Aorta (tissue), 5 donors: ENCODE measurements around the gene OR1E2. TPM values are rescaled to one million over a fixed set of nuclear protein-coding genes. Genes with fewer than 3 reads are reported as not detected.

ENCODE experiments used
- ATAC-seq: fragments of 200-7000 bp; cut with Tn5 transposase; one replicate; pipeline ENCODE4 v1.9.1; 2022; ENCODE audit warnings: moderate library complexity; ENCODE audit not compliant: low FRiP score
- DNase-seq, 2 donors: peaks; one replicate each; pipeline ENCODE4 v3.0.0-alpha.2; 2020
- H3K27ac ChIP-seq, 2 donors: one replicate each; pipeline ENCODE4 v1.5.1; 2013; ENCODE audit warnings: low read length in 2 of 2, mild to moderate bottlenecking in 2 of 2, moderate library complexity in 2 of 2, control low read depth in 1 of 2, inconsistent platforms in 1 of 2, low read depth in 1 of 2
- H3K27me3 ChIP-seq, 2 donors: one replicate each; pipeline ENCODE4 v1.6.1; 2013; ENCODE audit warnings: control low read depth in 1 of 2, low read length in 1 of 2, mild to moderate bottlenecking in 1 of 2, moderate library complexity in 1 of 2; ENCODE audit not compliant: insufficient read depth in 2 of 2, control insufficient read depth in 1 of 2
- H3K36me3 ChIP-seq, 2 donors: one replicate each; pipeline ENCODE4 v1.6.1; 2013; ENCODE audit warnings: control low read depth in 1 of 2, low read length in 1 of 2, mild to moderate bottlenecking in 1 of 2; ENCODE audit not compliant: insufficient read depth in 2 of 2, control insufficient read depth in 1 of 2
- H3K4me1 ChIP-seq, 2 donors: one replicate each; pipeline ENCODE4 v1.6.1; 2013; ENCODE audit warnings: low read length in 2 of 2, control low read depth in 1 of 2, mild to moderate bottlenecking in 1 of 2, moderate library complexity in 1 of 2; ENCODE audit not compliant: insufficient read depth in 2 of 2, control insufficient read depth in 1 of 2
- H3K4me3 ChIP-seq, 2 donors: one replicate each; pipeline ENCODE4 v1.5.1; 2013; ENCODE audit warnings: low read length in 2 of 2, control low read depth in 1 of 2, mild to moderate bottlenecking in 1 of 2
- H3K9me3 ChIP-seq: one replicate; pipeline ENCODE4 v1.6.1; 2013; ENCODE audit warnings: mild to moderate bottlenecking, low read length; ENCODE audit not compliant: control insufficient read depth
- WGBS, 2 donors: extraction: QIAGEN DNeasy Blood & Tissue Kit; methylation state at CpG; one replicate each; pipeline ENCODE4 v1.1.7; 2013; 5-methylcytosine and 5-hydroxymethylcytosine counted together
- intact Hi-C, 2 donors: fragments of 100-400 bp; cut with DNase I; formaldehyde crosslinking; loops; one replicate each; pipeline versions ENCODE4 v1.14.2 to v1.15.0; 2022
- long read RNA-seq, 2 donors: library from polyadenylated mRNA; unstranded; transcript quantifications; one replicate each; pipeline ENCODE4 v2.0.0, GENCODE V29; 2020 to 2021
- polyA plus RNA-seq, 2 donors: library from polyadenylated mRNA; stranded (reverse); fragments of 200-250 nt; gene quantifications; one replicate each; pipeline ENCODE4 v1.2.3, GENCODE V29; 2013
- total RNA-seq, 2 donors: library from RNA; stranded (reverse); fragmentation: NEBNext Ultra II Directional; extraction: Animal tissue kit (Norgen Biotek cat#: 25700); gene quantifications; one replicate each; pipeline ENCODE4 v1.2.1, GENCODE V29; 2021
- donor health status: healthy with polysubstance abuse.
- donor health status: Bipolar disorder and iron deficiency.
- donor health status: DM: no; HTN: no; CAD: no.
- donor health status: DM: no; HTN: no; CAD: no.
- donor health status: DM: yes; HTN: yes; CAD: no.

OR1E2 gene, protein sequence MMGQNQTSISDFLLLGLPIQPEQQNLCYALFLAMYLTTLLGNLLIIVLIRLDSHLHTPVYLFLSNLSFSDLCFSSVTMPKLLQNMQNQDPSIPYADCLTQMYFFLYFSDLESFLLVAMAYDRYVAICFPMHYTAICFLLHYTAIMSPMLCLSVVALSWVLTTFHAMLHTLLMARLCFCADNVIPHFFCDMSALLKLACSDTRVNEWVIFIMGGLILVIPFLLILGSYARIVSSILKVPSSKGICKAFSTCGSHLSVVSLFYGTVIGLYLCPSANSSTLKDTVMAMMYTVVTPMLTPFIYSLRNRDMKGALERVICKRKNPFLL
- total RNA-seq (not detected), polyA plus RNA-seq (not detected)
- long read RNA-seq, donor 1 = 0 reads
- long read RNA-seq, donor 2 = 0 reads

DNA sequence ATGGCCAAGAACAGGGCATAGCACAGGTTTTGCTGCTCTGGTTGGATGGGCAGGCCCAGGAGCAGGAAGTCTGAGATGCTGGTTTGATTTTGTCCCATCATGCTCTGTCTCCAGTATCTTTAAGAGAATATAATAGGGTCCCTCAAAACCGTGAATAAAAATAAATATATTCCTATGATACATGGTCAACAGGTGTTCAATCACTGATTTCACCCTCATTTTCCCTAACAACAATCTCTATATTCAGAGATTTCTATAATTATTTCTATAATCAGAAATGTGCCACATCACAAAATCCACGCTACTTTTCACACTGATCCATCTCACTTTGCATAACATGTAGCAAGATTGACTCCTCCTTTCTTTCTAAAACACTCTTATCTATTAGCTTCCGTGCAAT is at the start of gene OR1E2:
Gene OR1E2, minus strand, starts transcription at position 101 of the 400 bp plus-strand sequence. Its CDS starts 0 bp downstream, at position 101.
- WGBS, 2 donors = 71 to 72% methylated on average over 3 of the region's 3 CpGs
- no peak within 1 kb of the TSS for H3K27ac ChIP-seq
- H3K36me3 ChIP-seq = no peaks in the 10 kb centered on the region
- no peak for DNase-seq
- H3K27me3 ChIP-seq = no peaks in the 10 kb centered on the region
- no peak for ATAC-seq
- H3K9me3 ChIP-seq = peaks cover 3% of the 10 kb centered on the region
- intact Hi-C loops = no loop called here
- no peaks in the 10 kb centered on the region for H3K4me1 ChIP-seq
- no peak within 1 kb of the TSS for H3K4me3 ChIP-seq

DNA sequence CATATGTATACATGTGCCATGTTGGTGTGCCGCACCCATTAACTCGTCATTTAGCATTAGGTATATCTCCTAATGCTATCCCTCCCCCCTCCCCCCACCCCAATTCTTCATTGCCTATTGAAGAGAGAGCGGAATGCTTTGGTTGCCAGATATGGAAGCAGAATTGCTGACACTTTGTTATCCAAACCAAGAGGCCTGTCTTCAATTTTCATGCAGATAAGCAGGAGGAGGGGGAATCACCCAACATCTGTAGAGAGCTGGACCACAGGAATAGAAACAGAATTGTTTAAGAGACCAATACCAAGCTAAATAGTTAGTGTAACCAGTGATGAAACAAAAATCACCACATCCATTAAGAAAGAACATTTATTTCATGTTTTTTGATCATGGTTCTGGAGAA is 49.2 kb upstream of the OR1E2 start:
- ATAC-seq (no peak), DNase-seq (no peak)
- Histone ChIP-seq H3K36me3 (no peaks in the 10 kb centered on the region), H3K4me3 (no peak overlapping the region), H3K27ac (no peak overlapping the region), H3K27me3 (no peaks in the 10 kb centered on the region), H3K9me3 (no peaks in the 10 kb centered on the region), H3K4me1 (no peaks in the 10 kb centered on the region)
- 57% methylated on average over 3 of the region's 3 CpGs for WGBS, 2 donors
- intact Hi-C loops = no loop called here

DNA sequence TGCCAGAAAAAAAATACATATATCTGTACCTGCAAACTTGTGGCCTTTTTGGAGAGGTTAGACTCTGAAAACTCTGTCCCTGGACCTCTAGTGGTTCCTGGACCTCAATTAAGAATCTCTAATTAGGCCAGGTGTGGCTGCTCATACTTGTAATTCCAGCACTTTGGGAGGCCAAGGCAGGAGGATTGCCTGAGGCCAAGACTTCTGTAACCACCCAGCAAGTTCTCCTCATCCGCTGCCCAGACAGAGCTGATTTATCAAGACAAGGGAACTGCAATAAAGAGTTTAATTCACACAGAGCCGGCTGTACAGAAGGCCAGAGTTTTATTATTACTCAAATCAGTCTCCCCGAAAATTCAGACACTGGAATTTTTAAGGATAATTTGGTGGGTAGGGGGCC is 46.3 kb upstream of the OR1E2 start:
- no peaks in the 10 kb centered on the region for H3K27me3 ChIP-seq
- no peaks in the 10 kb centered on the region for H3K9me3 ChIP-seq
- ATAC-seq = no peak
- no peaks in the 10 kb centered on the region for H3K4me1 ChIP-seq
- H3K4me3 ChIP-seq = no peak overlapping the region
- H3K36me3 ChIP-seq = no peaks in the 10 kb centered on the region
- DNase-seq = no peak
- intact Hi-C loops = no loop called here
- no peak overlapping the region for H3K27ac ChIP-seq
- 84 to 86% methylated on average over 3 of the region's 3 CpGs for WGBS, 2 donors

GRCh38 chr17:3475812-3476610 is 42.4 kb upstream of the OR1E2 start, which contains the start of gene ASPA:
TSS of gene ASPA (plus strand) at chr17:3475997. CDS start at chr17:3476160, 163 bp downstream.
- intact Hi-C loops = no loop called here
- H3K27ac ChIP-seq = no peak within 1 kb of the TSS

DNA sequence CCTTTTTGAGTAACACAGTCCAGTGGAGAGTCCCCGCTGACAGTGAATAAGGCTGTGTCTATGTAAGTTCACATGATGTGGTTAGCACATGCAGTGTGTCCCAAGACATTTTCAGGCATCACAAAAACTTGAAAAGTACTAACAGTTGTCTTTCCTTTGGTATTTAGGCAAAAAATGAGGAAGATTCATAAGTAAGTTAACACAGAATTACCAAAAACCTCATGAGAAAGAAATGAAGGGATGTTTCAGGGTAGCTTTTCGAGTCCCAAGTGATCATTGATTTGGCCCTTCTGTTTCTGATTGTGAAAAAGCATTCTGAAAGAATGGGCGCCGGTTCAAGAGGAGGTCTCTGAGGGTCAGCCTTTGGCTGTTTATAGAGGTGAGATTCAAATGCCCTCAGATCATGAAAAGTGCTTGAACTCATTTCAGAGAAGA is 41.6 kb upstream of the OR1E2 start:
- DNase-seq = no peak
- Histone ChIP-seq H3K36me3 (no peaks in the 10 kb centered on the region), H3K4me1 (no peaks in the 10 kb centered on the region), H3K27me3 (no peaks in the 10 kb centered on the region), H3K9me3 (no peaks in the 10 kb centered on the region), H3K27ac (no peak overlapping the region), H3K4me3 (no peak overlapping the region)
- intact Hi-C loops = no loop called here
- ATAC-seq = no peak
- WGBS, 2 donors = 66 to 83% methylated on average over 4 of the region's 4 CpGs

More at GRCh38 chr17:3475812-3476610, 42.4 kb upstream of the OR1E2 start, which contains the start of gene ASPA:
- no peaks in the 10 kb centered on the region for H3K27me3 ChIP-seq
- peak; percentile 49 for ATAC-seq
- 39 to 45% methylated on average over 7 of the region's 7 CpGs for WGBS, 2 donors
- H3K36me3 ChIP-seq = no peaks in the 10 kb centered on the region
- no peaks in the 10 kb centered on the region for H3K4me1 ChIP-seq
- no peak within 1 kb of the TSS for H3K4me3 ChIP-seq
- no peak for DNase-seq
- no peaks in the 10 kb centered on the region for H3K9me3 ChIP-seq

DNA sequence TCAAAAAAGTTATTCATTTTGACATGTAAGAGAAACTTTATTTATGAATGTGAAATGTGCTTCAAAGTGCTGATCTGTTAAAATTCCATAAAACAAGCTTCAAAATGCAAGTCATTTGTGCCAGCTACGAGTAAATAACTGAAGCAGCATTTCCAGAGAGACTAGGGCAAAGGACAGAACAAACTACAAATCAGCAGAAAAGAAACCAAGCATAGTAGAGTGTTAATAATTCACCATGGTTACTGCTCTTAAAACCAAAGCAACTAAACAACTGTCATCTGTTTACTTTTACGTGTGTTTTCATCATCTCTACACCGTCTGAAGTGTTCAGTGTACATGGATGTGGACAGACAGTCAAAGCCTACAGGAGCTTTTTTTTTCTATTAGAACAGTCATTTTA is 40.6 kb upstream of the OR1E2 start:
- WGBS, 2 donors = 33 to 41% methylated on average over 3 of the region's 3 CpGs
- Histone ChIP-seq H3K4me1 (no peaks in the 10 kb centered on the region), H3K36me3 (no peaks in the 10 kb centered on the region), H3K27ac (no peak overlapping the region), H3K27me3 (no peaks in the 10 kb centered on the region), H3K4me3 (no peak overlapping the region), H3K9me3 (peaks cover 1% of the 10 kb centered on the region)
- DNase-seq = no peak
- ATAC-seq = peak; percentile 34
- intact Hi-C loops = no loop called here

DNA sequence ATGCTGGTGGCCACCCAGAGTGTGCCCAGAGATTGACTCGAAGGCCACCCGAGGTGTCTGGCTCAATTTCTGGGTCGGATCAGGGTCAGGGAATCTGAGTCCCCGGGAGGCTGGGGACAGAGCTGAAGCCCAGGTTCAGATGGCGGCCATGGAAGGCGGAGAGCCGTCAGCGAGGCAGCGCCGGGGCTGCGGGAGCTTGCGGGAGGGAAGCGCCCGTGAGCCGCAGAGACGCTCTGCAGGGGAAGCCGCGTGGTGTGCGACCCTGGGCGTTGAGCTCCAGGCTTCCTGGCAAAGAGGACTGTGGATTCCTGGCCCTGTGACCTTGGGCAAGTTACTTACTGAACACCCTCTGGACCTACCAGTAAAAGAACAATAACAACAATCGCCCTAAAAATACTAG is 38.5 kb upstream of the OR1E2 start:
- no peak overlapping the region for H3K27ac ChIP-seq
- H3K4me1 ChIP-seq = no peaks in the 10 kb centered on the region
- no peaks in the 10 kb centered on the region for H3K27me3 ChIP-seq
- H3K4me3 ChIP-seq = no peak overlapping the region
- WGBS, 2 donors = 91 to 92% methylated on average over 21 of the region's 21 CpGs
- intact Hi-C loops = no loop called here
- peaks cover 1% of the 10 kb centered on the region for H3K9me3 ChIP-seq
- ATAC-seq (no peak), DNase-seq (no peak)
- no peaks in the 10 kb centered on the region for H3K36me3 ChIP-seq

GRCh38 chr17:3471599-3471998 is 38.0 kb upstream of the OR1E2 start, which contains the start of gene SPATA22:
TSS of gene SPATA22 (minus strand) at chr17:3471819. CDS start at chr17:3469325, 2,494 bp downstream.
- DNase-seq (no peak), ATAC-seq (no peak)
- Histone ChIP-seq H3K27me3 (no peaks in the 10 kb centered on the region), H3K4me3 (no peak within 1 kb of the TSS), H3K27ac (no peak within 1 kb of the TSS), H3K4me1 (no peaks in the 10 kb centered on the region), H3K9me3 (peaks cover 1% of the 10 kb centered on the region), H3K36me3 (no peaks in the 10 kb centered on the region)
- intact Hi-C loops = no loop called here
- 96 to 97% methylated on average over 38 of the region's 38 CpGs for WGBS, 2 donors
